Kidney epithelial cell (primary cell): ENCODE measurements around the gene SHISA8. TPM values are rescaled to one million over a fixed set of nuclear protein-coding genes. Genes with fewer than 3 reads are reported as not detected.
A peak's percentile ranks its signal among the peaks of the same experiment; 100 is the strongest.

Experiments used
- DNase-seq: peaks from one replicate; pipeline ENCODE4 v3.0.0-alpha.2; 2010; ENCODE audit warnings: low read depth
- H3K27me3 ChIP-seq: 2 replicates; pipeline ENCODE4 v1.6.0; 2011; ENCODE audit warnings: low read length; ENCODE audit not compliant: control insufficient read depth, insufficient read depth
- H3K36me3 ChIP-seq: 2 replicates; pipeline ENCODE4 v1.5.1; 2011; ENCODE audit warnings: low read length; ENCODE audit not compliant: control insufficient read depth, insufficient read depth
- H3K4me3 ChIP-seq: 2 replicates; pipeline ENCODE4 v1.5.1; 2011; ENCODE audit warnings: low read depth, mild to moderate bottlenecking, control low read depth, low read length
- CTCF ChIP-seq: IDR thresholded peaks from 2 replicates; pipeline ENCODE4 v1.5.1; 2011; ENCODE audit warnings: mild to moderate bottlenecking, moderate library complexity, low read length, control low read depth, inconsistent platforms; ENCODE audit not compliant: insufficient read depth, poor library complexity, severe bottlenecking
- total RNA-seq: library from RNA; depleted of rRNA; stranded (reverse); fragments of >200 nt; gene quantifications from 2 replicates; pipeline ENCODE4 v1.2.3, GENCODE V29; 2015

The SHISA8 gene
- total RNA-seq, 1 donor from 2014 or later: not detected

GRCh38 chr22:41922940-41923594 is 8.2 kb upstream of the SHISA8 start:
- TF ChIP-seq CTCF: no peak
- DNase-seq: no peak
- H3K36me3 ChIP-seq: no peaks in the 10 kb centered on the region
- H3K27me3 ChIP-seq: peaks cover 23% of the 10 kb centered on the region
- H3K4me3 ChIP-seq: no peak overlapping the region

GRCh38 chr22:41922328-41922727 is 7.5 kb upstream of the SHISA8 start:
- Histone ChIP-seq H3K36me3 (no peaks in the 10 kb centered on the region), H3K27me3 (peaks cover 21% of the 10 kb centered on the region), H3K4me3 (no peak overlapping the region)
- TF ChIP-seq CTCF: no peak
- DNase-seq: no peak

- Histone ChIP-seq H3K27me3 (peaks cover 20% of the 10 kb centered on the region), H3K36me3 (no peaks in the 10 kb centered on the region), H3K4me3 (no peak overlapping the region)
- no peak for DNase-seq
- TF ChIP-seq CTCF: no peak
Observed at GRCh38 chr22:41920271-41920976, 5.5 kb upstream of the SHISA8 start.

- no peaks in the 10 kb centered on the region for H3K36me3 ChIP-seq
- no peak for TF ChIP-seq CTCF
- H3K4me3 ChIP-seq: peak overlapping the region; percentile 32
- no peak for DNase-seq
- H3K27me3 ChIP-seq: peaks cover 23% of the 10 kb centered on the region
Observed at GRCh38 chr22:41919357-41920224, 4.7 kb upstream of the SHISA8 start.

- DNase-seq: no peak
- no peaks in the 10 kb centered on the region for H3K36me3 ChIP-seq
- TF ChIP-seq CTCF: no peak
- no peak overlapping the region for H3K4me3 ChIP-seq
- peaks cover 35% of the 10 kb centered on the region for H3K27me3 ChIP-seq
Observed at GRCh38 chr22:41917903-41918791, 3.3 kb upstream of the SHISA8 start.
